Activated naive CD4-positive, alpha-beta T cell (primary cell): ENCODE results near the gene WDFY2.
"Not testable (repeated sequence)": the region's sequence is repeated elsewhere in the genome, so short reads cannot be mapped to it uniquely, and the experiment has no call there.

Experiments
- DNase-seq, 4 experiments: peaks; one replicate each; lab custom pipeline; 2025; lab: John Stamatoyannopoulos, UW

WDFY2 gene, protein sequence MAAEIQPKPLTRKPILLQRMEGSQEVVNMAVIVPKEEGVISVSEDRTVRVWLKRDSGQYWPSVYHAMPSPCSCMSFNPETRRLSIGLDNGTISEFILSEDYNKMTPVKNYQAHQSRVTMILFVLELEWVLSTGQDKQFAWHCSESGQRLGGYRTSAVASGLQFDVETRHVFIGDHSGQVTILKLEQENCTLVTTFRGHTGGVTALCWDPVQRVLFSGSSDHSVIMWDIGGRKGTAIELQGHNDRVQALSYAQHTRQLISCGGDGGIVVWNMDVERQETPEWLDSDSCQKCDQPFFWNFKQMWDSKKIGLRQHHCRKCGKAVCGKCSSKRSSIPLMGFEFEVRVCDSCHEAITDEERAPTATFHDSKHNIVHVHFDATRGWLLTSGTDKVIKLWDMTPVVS

DNA sequence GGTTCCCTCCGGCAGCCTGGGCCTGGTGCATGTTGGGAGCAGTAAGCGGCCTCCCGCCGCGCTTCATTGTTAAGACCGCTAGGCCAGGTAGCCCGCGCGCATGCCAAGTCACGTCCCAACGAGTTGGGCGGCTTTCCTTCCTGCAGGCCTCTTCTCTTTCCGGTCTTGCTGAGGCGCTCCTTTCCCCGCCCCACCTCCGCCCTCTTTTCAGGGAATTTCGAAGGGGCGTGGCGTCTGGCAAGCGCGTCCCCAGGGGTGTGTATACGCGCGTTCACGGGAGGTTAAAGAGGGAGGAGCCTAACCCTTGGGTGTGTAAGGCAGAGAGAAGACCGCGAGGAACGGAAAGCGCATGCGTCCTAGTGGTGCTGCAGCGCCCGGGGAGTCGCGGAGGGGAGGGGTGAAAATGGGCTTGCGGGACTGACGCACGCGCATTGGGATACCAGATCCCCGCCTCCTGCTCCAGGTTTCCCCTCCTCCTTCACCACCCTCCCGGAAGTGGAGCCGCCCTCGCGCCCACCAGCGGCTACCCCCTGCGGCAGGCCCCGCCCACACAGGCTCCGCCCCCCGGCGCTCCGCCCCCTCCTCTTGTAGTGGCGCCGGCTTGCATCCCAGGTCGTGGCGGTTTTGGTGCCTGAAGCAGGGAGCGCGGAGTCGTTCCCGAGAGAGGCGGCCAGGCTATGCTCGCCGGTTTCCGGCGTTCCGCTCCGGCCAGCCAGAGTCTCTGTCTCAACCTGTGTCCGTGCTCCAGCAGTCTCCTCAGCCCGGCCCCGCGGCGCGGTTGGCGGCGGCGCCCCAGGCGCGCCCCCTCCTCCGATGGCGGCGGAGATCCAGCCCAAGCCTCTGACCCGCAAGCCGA lies at the start of gene WDFY2:
Gene WDFY2, plus strand, starts transcription at position 588 of the 856 bp plus-strand sequence. Its CDS starts 226 bp downstream, at position 814.
- peak; percentile 98 to 100 (median 99) for DNase-seq

DNA sequence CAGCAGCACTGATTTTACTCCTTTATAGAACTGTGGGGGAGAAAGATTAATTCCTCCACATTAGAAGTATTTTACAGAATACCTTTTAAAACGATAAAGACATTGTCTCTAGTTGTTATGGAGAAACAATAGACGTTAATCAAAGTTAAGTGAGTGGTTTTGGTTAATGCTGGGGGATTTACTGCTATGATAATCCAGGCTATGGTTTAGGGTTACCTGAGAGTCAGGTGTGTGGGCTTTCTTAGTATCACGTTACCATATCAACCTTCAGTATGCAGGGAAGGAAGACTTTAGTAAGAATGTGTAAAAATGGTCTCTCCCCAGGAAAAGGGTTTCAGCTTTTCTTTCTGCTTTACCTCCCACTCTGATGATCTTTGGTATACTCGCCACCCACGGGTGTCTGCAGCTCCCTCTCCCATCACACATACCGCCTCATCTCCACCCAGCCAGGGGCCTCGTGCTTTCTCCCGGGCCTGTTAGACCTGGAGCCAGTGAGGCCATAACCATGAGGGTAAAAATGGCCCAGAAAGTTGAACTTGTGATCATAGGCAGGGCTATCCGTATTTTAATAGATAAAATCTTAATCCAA lies 45.6 kb upstream of the WDFY2 start:
- DNase-seq = no peak

DNA sequence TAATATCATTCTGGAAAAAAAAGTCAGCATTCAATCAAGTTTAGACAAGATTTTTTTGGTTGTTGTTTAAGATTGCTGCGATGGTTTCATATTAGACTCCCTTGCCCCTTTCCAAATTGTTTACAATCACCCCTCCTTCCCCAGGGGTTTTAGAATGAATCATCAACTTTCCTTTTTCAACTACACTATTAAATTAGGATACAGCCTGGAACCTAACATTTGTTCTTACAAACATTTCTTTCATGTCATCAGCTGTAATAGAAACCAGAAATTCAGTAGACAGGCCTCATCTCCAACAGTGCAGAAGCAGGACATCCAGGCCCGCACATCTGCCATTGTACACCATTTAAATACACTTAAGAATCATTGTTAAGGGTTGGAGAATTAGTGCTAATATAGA lies 44.4 kb upstream of the WDFY2 start:
- DNase-seq = no peak

DNA sequence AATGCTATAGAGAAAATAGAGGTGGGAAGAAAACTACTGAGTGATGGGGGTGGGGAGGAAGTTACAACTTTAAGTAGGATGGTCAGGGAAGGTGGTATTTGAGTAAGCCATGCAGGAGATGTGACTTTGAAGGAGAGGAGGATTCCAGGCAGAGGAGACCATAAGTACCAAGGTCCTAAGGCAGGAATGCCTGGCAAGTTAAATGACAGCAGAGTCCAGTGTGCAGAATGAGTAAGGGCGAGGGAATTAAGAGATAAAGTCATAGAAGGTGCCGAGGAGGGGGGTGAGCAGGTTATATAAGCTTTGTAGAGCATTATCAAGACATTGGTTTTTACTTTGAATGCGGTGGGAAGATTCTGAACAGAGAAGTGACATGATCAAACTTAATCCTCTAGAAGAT lies 43.2 kb upstream of the WDFY2 start:
- DNase-seq = no peak

DNA sequence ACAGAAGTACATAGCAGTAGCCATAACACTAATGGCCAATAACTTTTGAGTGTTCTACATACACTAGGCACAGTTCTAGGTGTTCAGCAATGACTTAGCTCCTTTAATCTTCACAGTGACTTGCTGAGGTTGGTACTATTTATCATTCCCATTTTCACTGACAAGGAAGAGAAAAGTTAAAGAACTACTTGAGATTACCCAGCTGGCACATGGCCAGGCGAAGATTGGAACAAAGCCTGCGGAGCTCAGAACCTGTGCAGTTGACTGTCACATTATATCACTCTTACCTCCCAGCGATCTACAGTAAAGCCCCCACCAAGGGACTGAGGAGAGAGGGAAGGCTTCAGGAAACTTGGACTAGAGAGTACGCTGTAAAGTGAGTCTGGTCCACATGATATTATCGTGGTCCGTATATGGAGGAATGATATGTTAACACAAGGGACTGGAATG lies 42.4 kb upstream of the WDFY2 start:
- no peak for DNase-seq

DNA sequence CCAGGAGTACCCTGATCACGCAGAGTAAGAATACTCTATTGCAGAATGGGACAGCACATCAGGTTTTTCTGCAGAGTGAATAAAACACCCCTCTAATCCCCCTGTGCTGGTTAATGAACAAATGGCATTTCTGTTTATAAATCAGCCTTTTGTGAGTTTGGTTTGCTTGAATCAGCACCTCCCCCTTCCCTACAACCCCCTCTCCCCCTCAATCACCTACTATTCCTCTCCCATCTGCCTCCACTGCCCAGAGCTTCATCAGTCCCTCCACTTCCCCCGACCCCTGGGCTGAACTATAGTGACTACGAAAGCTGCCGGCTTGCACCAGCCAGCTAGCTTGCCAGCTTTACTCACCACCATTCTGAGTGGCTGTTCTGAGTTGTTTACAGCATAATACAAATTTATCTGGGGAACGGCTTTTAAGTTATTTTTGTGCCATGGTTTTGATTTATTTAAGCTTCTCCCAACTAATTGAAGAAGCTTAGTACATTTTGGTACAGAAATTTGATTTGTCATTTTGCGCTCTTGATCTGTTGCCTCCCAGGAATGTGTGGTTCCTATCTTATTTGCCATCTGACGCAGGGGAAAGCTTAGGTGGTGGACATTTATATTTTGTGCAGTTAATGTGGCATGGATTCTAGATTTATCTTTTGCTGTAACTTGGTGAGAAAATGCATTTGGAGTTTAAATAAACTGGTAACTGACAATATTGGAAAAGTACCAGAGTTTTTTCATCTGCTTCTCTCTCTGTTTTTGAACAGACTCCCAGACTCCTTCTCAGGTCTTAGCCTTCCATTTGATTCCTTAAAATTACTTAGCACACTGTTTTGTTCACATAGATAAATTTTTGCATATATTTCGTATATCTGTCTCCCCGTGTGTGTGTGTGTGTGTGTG lies 41.7 kb upstream of the WDFY2 start:
- DNase-seq = no peak

DNA sequence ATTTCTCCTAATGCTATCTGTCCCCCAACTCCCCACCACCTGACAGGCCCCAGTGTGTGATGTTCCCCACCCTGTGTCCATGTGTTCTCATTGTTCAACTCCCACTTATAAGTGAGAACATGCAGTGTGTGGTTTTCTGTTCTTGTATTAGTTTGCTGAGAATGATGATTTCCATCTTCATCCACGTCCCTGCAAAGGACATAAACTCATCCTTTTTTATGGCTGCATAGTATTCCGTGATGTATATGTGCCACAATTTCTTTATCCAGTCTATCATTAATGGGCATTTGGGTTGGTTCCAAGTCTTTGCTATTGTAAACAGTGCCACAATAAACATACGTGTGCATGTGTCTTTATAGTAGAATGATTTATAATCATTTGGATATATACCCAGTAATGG lies 38.8 kb upstream of the WDFY2 start:
- DNase-seq = not testable (repeated sequence)

DNA sequence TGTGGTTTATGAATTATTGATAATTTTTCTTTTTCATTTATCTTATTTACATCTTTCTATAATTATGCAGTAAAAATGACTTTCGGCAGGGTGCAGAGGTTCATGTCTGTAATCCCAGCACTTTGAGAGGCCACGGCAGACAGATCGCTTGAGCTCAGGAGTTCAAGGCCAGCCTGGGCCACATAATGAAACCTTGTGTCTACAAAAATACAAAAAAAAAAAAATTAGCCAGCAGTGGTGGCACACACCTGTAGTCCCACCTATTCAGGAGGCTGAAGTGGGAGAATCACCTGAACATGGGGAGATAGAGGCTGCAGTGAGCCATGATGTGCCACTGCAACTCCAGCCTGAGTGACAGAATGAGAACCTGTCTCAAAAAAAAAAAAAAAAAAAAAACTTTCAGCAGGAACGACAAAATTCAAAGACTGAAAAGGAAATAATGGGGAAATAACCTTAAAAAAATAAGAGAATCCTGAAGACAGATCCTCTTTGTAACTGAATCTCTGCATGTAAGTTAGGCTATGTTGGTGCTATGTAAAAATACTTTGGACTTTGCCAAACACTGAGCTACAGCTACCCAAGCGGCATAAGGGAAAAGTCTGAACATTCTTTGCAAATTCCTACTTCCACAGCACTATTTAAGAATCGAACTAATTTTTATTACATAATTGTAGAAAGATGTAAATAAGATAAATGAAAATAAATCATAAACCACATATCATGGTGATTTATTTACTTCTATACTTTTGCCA lies 36.7 kb upstream of the WDFY2 start:
- no peak for DNase-seq

DNA sequence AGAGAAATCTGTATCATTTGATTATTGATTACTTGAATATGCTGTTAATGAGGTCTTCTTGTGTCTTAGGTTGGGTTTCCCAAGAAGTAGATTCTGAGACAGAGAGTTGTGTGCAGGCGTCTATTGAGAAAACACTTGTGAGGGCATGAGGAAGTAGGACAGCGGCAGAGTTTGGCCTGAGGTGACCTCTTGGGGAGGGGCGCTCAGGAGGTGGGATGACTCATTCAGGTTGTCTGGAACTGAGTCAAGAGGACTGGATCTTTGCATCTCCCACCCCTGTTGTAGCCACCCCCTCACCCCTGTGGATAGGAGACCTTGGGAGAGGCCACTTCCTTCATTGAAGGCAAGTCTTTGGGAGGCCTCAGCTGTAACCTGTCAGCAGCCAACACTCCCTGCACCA lies 35.2 kb upstream of the WDFY2 start:
- no peak for DNase-seq

DNA sequence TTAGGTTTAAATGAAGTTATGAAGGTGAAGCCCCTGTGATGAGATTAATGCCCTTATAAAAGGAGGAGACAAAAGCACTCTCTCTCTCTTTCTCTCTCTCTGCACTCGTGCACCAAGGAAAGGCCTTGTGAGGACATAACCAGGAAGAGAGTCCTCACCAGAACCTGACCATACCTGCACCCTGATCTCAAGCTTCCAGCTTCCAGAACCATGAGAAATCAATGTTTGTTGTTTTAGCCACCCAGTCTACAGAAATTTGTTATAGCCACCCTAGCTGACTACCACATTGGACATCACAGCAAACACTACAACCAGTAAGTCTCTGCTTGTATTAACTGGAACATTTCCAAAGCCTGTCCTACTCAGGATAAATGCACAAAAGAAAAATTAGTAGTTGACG lies 34.7 kb upstream of the WDFY2 start:
- DNase-seq = no peak

DNA sequence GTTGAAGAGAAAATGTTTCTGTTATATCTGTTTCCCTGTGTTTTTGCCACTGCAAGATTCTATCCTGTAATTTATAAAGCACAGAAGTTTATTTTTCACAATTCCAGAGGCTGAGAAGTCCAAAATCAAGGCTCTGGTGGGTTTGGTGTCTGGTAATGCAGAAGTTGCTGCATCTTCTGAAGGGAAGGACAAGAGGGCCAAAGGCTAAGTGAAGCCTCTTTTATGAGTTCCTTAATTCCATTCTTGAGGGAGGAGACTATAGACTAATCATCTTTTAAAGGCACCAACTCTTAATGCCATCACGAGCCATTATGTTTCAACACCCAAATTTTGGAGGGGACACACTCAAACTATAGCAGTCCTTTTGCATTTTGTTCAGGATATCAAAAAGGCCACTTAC lies 34.1 kb upstream of the WDFY2 start:
- DNase-seq = no peak

DNA sequence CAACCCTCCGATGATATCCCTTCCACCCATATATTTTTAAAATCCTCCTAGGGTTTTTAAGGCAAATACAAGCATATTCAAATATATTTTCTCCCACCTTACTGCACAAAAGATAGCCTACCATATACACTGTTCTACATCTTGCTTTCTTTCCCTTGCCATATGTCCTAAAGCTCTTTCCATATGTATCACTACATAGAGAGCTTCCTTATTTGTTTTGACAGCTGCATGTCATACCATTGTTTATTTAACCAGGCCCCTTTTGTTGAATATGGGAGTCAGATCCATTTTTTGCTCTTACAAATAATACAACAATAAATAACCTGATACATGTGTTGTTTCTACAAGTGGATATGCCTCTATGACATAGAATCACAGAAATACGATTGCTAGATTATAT lies 32.8 kb upstream of the WDFY2 start:
- no peak for DNase-seq

DNA sequence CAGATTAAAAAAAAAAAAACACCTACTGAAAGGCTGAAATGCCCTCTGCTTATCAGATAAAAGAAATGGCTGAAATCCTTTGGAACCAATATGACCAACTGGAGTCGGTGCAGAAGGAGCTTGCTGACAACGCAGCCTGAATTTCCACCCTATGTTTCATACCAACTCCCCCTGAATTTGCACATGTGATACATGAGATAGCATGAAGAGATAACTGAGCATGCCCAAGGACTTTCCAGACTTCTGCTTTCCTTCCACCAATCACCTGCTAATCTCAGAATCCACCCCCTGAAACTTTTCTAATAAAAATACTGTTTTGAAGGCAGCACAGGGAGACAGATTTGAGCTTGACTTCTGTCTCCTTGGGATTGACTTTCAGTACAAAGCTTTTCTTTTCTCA lies 32.2 kb upstream of the WDFY2 start:
- DNase-seq = no peak

DNA sequence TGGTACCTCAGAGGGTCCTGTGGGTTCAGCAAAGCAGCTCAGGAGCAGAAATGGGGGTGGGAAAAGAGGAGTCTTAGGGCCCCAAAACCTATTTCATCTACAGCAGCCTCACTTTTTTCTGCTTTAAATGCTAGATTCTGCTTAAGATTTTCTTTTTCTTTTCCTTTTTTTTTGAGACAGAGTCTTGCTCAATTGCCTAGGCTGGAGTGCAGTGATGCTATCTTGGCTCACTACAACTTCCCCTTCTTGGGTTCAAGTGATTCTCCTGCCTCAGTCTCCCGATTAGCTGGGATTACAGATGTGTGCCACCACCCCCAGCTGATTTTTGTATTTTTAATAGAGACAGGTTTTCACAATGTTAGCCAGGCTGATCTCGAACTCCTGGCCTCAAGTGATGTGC lies 30.7 kb upstream of the WDFY2 start:
- no peak for DNase-seq

DNA sequence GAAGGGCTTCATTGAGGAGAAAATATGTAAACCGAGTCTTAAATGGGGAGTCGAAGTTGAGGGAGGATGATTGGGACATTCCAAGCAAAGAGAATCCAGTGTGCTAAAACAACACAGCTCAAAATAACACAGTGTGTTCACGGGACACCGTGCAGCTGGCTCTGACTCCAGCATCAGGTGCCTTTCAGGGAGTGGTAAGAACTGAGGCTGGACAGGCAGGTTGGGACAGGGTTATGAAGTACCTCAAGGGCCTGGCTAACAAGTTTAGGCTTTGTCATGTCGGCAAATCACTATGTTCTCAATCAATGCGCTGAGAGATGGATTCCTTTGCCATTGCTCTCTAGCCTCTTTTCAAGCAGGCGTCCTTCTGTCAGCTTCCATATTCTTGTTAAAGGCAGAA lies 27.5 kb upstream of the WDFY2 start:
- DNase-seq = no peak

DNA sequence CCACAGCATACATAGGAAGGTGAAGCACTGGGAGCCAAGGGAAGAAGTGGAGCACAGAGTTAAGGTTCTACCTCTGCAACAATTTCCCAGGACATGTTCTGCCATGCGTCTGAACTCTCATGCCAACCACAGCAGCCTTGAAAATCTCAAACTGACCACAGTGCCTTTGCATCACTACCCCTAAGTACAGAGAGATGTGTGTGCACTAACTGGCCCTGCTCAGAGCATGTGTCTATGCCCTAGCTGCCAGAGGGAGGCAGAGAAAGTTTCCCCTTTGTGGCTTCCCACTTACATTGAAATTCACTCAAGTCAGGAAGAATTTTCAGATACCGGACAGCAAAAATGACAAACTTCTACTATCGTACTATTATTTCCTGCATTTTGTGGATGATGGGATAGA lies 26.8 kb upstream of the WDFY2 start:
- no peak for DNase-seq

DNA sequence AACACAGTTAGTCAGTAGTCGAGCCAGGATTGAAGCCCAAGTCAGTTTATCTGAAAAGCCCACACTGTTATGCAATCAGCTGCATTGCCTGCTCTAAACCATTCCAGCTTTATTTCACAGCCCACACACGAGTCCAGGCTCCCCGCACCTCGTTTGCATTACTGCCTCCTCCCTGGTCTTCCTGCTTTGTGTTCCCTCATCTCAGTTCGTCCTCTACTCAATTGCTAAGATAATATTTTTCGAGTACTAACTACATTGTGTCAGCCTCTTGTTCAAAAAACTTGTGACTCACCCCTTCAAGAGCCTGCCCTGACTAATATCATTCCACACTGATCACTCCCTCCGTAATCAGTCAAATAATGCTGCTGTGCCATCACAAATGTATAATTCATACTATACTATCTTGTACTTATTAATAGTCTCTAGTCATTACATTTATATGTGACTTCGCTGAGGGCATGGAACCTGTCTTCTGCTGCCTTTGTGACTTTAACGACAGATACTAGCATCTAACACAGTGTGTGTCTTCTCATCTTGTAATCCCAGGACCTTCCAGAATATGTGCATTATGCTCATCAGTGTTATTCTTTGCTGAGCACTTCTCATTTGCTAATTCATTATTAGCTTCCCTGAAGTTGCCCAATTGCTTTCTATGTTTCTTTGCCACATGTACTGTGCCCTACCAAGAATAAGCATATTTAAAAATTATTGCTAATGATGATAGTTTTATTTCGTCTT lies 26.2 kb upstream of the WDFY2 start:
- DNase-seq = no peak

DNA sequence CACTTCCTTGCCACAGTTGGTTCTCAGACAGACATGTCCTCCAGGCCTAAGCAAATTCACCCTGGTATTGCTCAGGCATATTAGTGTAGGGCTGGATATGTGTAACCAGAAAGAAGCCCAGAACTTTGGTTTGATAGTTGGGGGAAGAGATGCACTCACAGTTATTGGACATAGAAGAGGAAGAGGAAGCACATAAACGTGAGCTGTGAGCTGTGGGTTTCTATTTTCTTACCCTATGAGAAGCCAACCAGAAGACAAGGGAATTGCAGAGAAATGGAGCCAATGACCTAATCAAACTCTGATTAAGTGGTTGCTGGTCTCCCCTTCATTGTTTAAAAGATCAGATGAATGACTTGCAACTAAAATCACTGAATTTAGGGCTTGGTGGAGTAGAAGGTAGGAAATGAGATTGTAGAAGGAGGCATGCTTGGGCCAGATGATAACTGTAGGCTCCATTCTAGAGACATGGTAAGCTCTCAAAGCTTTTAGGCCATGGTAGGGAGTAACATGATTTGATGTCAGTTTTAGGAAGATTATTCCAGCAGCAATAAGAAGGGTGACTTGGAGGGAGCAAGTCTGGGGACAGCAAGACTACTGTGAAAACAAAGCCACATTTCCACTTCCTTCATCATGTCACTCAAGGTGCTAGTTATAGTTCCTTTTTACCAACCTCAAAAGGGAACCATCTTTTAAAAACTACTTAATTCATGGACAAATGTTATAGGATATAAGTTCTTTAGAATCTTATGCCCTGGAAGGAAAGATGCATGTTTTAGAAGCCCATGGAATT lies 24.1 kb upstream of the WDFY2 start:
- DNase-seq = no peak

DNA sequence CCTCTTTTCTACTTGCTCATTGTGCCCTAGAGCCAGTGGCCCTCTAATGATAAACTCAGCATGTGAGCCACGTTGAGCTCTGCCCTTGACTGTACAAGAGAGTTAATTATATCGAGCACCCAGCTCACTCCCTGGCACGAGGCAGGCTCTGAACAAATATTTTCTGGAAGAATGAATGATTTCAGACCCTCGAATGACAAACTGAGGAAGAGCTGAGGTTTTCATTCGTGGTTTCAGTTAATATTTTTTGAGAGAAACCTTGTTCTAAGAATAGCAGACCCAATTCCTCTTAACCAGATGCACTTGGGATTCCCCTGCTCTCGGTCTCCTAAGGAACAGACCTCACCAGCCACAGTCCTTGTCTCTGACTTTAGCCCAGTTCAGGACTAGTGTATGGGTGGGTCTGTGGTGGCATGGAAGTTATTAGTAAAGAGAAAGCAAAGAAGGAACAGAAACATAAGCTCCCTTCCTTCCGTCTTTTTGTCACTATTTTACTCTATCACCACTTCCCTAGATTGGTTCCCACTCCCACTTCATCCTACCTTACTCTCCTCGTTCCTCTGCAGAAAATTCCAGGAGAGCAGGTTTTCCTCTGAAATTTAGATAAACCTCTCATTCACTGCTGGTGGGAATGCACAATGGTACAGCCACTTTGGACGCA lies 22.1 kb upstream of the WDFY2 start:
- DNase-seq = no peak
